Measurements from ENCODE around the gene ILK. TPM values are rescaled to one million over a fixed set of nuclear protein-coding genes. Genes with fewer than 3 reads are reported as not detected.

ILK gene
- total and polyA plus RNA-seq, 5 donors from 2014 or later = 62.9 to 141 (median 99.3) TPM

- H3K9me3 ChIP-seq (ENCODE audit: control insufficient read depth in 2 of 2, low read length in 2 of 2) = peaks cover 11 to 16% of the 10 kb centered on the region in 2 experiments
- Mint-ChIP-seq H3K4me1 (peaks cover 0 to 14% (median 2%) of the 10 kb centered on the region in 4 donors), H3K9me3 (peaks cover 0 to 15% (median 5%) of the 10 kb centered on the region in 7 donors), H3K27me3 (no peaks in the 10 kb centered on the region), H3K27ac (no peak overlapping the region), H3K4me3 (no peak overlapping the region), H3K36me3 (peaks cover 26% of the 10 kb centered on the region)
- DNase-seq (no peak), ATAC-seq (ENCODE audit: low read depth in 2 of 2) (no peak)
- H3K36me3 ChIP-seq (ENCODE audit: control insufficient read depth, insufficient read depth, low read length) = peaks cover 6% of the 10 kb centered on the region
- no peak overlapping the region for H3K4me3 ChIP-seq (ENCODE audit: low read depth, low read length)
- H3K27me3 ChIP-seq (ENCODE audit: control insufficient read depth, insufficient read depth, low read length) = no peaks in the 10 kb centered on the region
- H3K4me1 ChIP-seq (ENCODE audit: control insufficient read depth, insufficient read depth, low read length, poor library complexity, severe bottlenecking) = no peaks in the 10 kb centered on the region
- H3K27ac ChIP-seq (ENCODE audit: insufficient read depth, low read length, poor library complexity, severe bottlenecking) = no peak overlapping the region
Observed at GRCh38 chr11:6588018-6588417, 15.6 kb upstream of the ILK start.

GRCh38 chr11:6594142-6594768 is 9.3 kb upstream of the ILK start:
- ATAC-seq (ENCODE audit: low read depth in 2 of 2) (no peak), DNase-seq (no peak)
- Mint-ChIP-seq H3K36me3 (peaks cover 33% of the 10 kb centered on the region), H3K9me3 (no peaks in the 10 kb centered on the region), H3K4me1 (peaks cover 19 to 35% (median 30%) of the 10 kb centered on the region in 4 donors), H3K27ac (peak overlapping the region in 1 of 3 donors; percentile 34), H3K27me3 (no peaks in the 10 kb centered on the region), H3K4me3 (peak overlapping the region in 1 of 4 donors; percentile 69)
- Histone ChIP-seq H3K4me1 (ENCODE audit: control insufficient read depth, insufficient read depth, low read length, poor library complexity, severe bottlenecking) (no peaks in the 10 kb centered on the region), H3K4me3 (ENCODE audit: low read depth, low read length) (no peak overlapping the region), H3K27me3 (ENCODE audit: control insufficient read depth, insufficient read depth, low read length) (no peaks in the 10 kb centered on the region), H3K9me3 (ENCODE audit: control insufficient read depth in 2 of 2, low read length in 2 of 2) (no peaks in the 10 kb centered on the region), H3K27ac (ENCODE audit: insufficient read depth, low read length, poor library complexity, severe bottlenecking) (no peak overlapping the region), H3K36me3 (ENCODE audit: control insufficient read depth, insufficient read depth, low read length) (peaks cover 44% of the 10 kb centered on the region)

- Histone ChIP-seq H3K36me3 (ENCODE audit: control insufficient read depth, insufficient read depth, low read length) (peaks cover 65% of the 10 kb centered on the region), H3K27ac (ENCODE audit: insufficient read depth, low read length, poor library complexity, severe bottlenecking) (no peak overlapping the region), H3K4me1 (ENCODE audit: control insufficient read depth, insufficient read depth, low read length, poor library complexity, severe bottlenecking) (peaks cover 2% of the 10 kb centered on the region), H3K9me3 (ENCODE audit: control insufficient read depth in 2 of 2, low read length in 2 of 2) (no peaks in the 10 kb centered on the region), H3K4me3 (ENCODE audit: low read depth, low read length) (no peak overlapping the region), H3K27me3 (ENCODE audit: control insufficient read depth, insufficient read depth, low read length) (no peaks in the 10 kb centered on the region)
- H3K27me3 Mint-ChIP-seq = no peaks in the 10 kb centered on the region
- H3K9me3 Mint-ChIP-seq = no peaks in the 10 kb centered on the region
- no peak for ATAC-seq (ENCODE audit: low read depth in 2 of 2)
- H3K4me3 Mint-ChIP-seq = no peak overlapping the region
- peaks cover 18 to 40% (median 34%) of the 10 kb centered on the region in 4 donors for H3K4me1 Mint-ChIP-seq
- H3K36me3 Mint-ChIP-seq = peaks cover 35% of the 10 kb centered on the region
- peak overlapping the region; percentile 4 to 37 (median 4) for H3K27ac Mint-ChIP-seq
- no peak for DNase-seq
Observed at GRCh38 chr11:6596239-6596877, 7.2 kb upstream of the ILK start.

- H3K36me3 Mint-ChIP-seq = peaks cover 32% of the 10 kb centered on the region
- H3K9me3 Mint-ChIP-seq = no peaks in the 10 kb centered on the region
- no peak for ATAC-seq (ENCODE audit: low read depth in 2 of 2)
Observed at GRCh38 chr11:6598555-6598954, 5.0 kb upstream of the ILK start.

GRCh38 chr11:6599449-6599848 is 4.1 kb upstream of the ILK start:
- no peak for DNase-seq
- peaks cover 27% of the 10 kb centered on the region for H3K36me3 Mint-ChIP-seq
- H3K4me3 Mint-ChIP-seq = peak overlapping the region in 2 of 4 donors; percentile 47 to 61
- H3K36me3 ChIP-seq (ENCODE audit: control insufficient read depth, insufficient read depth, low read length) = peaks cover 61% of the 10 kb centered on the region
- H3K4me1 Mint-ChIP-seq = peaks cover 8 to 38% (median 24%) of the 10 kb centered on the region in 4 donors
- no peak overlapping the region for H3K27ac ChIP-seq (ENCODE audit: insufficient read depth, low read length, poor library complexity, severe bottlenecking)
- peak overlapping the region in 2 of 3 donors; percentile 34 to 55 for H3K27ac Mint-ChIP-seq
- H3K27me3 Mint-ChIP-seq = no peaks in the 10 kb centered on the region
- H3K27me3 ChIP-seq (ENCODE audit: control insufficient read depth, insufficient read depth, low read length) = no peaks in the 10 kb centered on the region
- H3K4me3 ChIP-seq (ENCODE audit: low read depth, low read length) = no peak overlapping the region
- H3K9me3 ChIP-seq (ENCODE audit: control insufficient read depth in 2 of 2, low read length in 2 of 2) = no peaks in the 10 kb centered on the region
- no peak for ATAC-seq (ENCODE audit: low read depth in 2 of 2)
- H3K9me3 Mint-ChIP-seq = no peaks in the 10 kb centered on the region
- peaks cover 26% of the 10 kb centered on the region for H3K4me1 ChIP-seq (ENCODE audit: control insufficient read depth, insufficient read depth, low read length, poor library complexity, severe bottlenecking)

More at GRCh38 chr11:6598555-6598954, 5.0 kb upstream of the ILK start:
- Histone ChIP-seq H3K36me3 (ENCODE audit: control insufficient read depth, insufficient read depth, low read length) (peaks cover 64% of the 10 kb centered on the region), H3K4me3 (ENCODE audit: low read depth, low read length) (no peak overlapping the region), H3K27ac (ENCODE audit: insufficient read depth, low read length, poor library complexity, severe bottlenecking) (no peak overlapping the region), H3K9me3 (ENCODE audit: control insufficient read depth in 2 of 2, low read length in 2 of 2) (no peaks in the 10 kb centered on the region), H3K4me1 (ENCODE audit: control insufficient read depth, insufficient read depth, low read length, poor library complexity, severe bottlenecking) (peaks cover 22% of the 10 kb centered on the region), H3K27me3 (ENCODE audit: control insufficient read depth, insufficient read depth, low read length) (no peaks in the 10 kb centered on the region)
- no peaks in the 10 kb centered on the region for H3K27me3 Mint-ChIP-seq
- H3K27ac Mint-ChIP-seq = peak overlapping the region in 1 of 3 donors; percentile 40
- peaks cover 11 to 46% (median 30%) of the 10 kb centered on the region in 4 donors for H3K4me1 Mint-ChIP-seq
- H3K4me3 Mint-ChIP-seq = peak overlapping the region in 1 of 4 donors; percentile 37
- no peak for DNase-seq

- Mint-ChIP-seq H3K4me3 (peak overlapping the region in 2 of 4 donors; percentile 47 to 61), H3K27ac (peak overlapping the region in 1 of 3 donors; percentile 55), H3K9me3 (no peaks in the 10 kb centered on the region), H3K27me3 (no peaks in the 10 kb centered on the region), H3K36me3 (peaks cover 25% of the 10 kb centered on the region), H3K4me1 (peaks cover 8 to 38% (median 21%) of the 10 kb centered on the region in 4 donors)
- DNase-seq (no peak), ATAC-seq (ENCODE audit: low read depth in 2 of 2) (no peak)
- Histone ChIP-seq H3K4me3 (ENCODE audit: low read depth, low read length) (no peak overlapping the region), H3K27ac (ENCODE audit: insufficient read depth, low read length, poor library complexity, severe bottlenecking) (no peak overlapping the region), H3K9me3 (ENCODE audit: control insufficient read depth in 2 of 2, low read length in 2 of 2) (no peaks in the 10 kb centered on the region), H3K27me3 (ENCODE audit: control insufficient read depth, insufficient read depth, low read length) (no peaks in the 10 kb centered on the region), H3K4me1 (ENCODE audit: control insufficient read depth, insufficient read depth, low read length, poor library complexity, severe bottlenecking) (peaks cover 31% of the 10 kb centered on the region), H3K36me3 (ENCODE audit: control insufficient read depth, insufficient read depth, low read length) (peaks cover 57% of the 10 kb centered on the region)
Observed at GRCh38 chr11:6599881-6600390, 3.6 kb upstream of the ILK start.

- Histone ChIP-seq H3K36me3 (ENCODE audit: control insufficient read depth, insufficient read depth, low read length) (peaks cover 47% of the 10 kb centered on the region), H3K4me3 (ENCODE audit: low read depth, low read length) (no peak overlapping the region), H3K27ac (ENCODE audit: insufficient read depth, low read length, poor library complexity, severe bottlenecking) (no peak overlapping the region), H3K27me3 (ENCODE audit: control insufficient read depth, insufficient read depth, low read length) (no peaks in the 10 kb centered on the region), H3K4me1 (ENCODE audit: control insufficient read depth, insufficient read depth, low read length, poor library complexity, severe bottlenecking) (peaks cover 42% of the 10 kb centered on the region), H3K9me3 (ENCODE audit: control insufficient read depth in 2 of 2, low read length in 2 of 2) (no peaks in the 10 kb centered on the region)
- Mint-ChIP-seq H3K36me3 (peaks cover 23% of the 10 kb centered on the region), H3K9me3 (no peaks in the 10 kb centered on the region), H3K27ac (no peak overlapping the region), H3K4me1 (peaks cover 11 to 32% (median 18%) of the 10 kb centered on the region in 4 donors), H3K4me3 (no peak overlapping the region), H3K27me3 (no peaks in the 10 kb centered on the region)
- DNase-seq (no peak), ATAC-seq (ENCODE audit: low read depth in 2 of 2) (no peak)
Observed at GRCh38 chr11:6601041-6601461, 2.5 kb upstream of the ILK start.
